ENCODE measurements around the gene AMFR.
A peak's percentile ranks its signal among the peaks of the same experiment; 100 is the strongest.
"Not testable (repeated sequence)": the region's sequence is repeated elsewhere in the genome, so short reads cannot be mapped to it uniquely, and the experiment has no call there.

The AMFR gene

GRCh38 chr16:56423584-56424403 lies 1.6 kb downstream of the AMFR start:
- DNase-seq (ENCODE audit: low read depth, low spot score): no peak

- DNase-seq (ENCODE audit: low read depth, low spot score): no peak
Measured at GRCh38 chr16:56422896-56423441, 2.4 kb downstream of the AMFR start.

GRCh38 chr16:56421976-56422669 lies 3.2 kb downstream of the AMFR start:
- DNase-seq (ENCODE audit: low read depth, low spot score): no peak

- DNase-seq (ENCODE audit: low read depth, low spot score): no peak
Measured at GRCh38 chr16:56421313-56421712, 4.0 kb downstream of the AMFR start.

GRCh38 chr16:56420613-56421012 lies 4.7 kb downstream of the AMFR start:
- DNase-seq (ENCODE audit: low read depth, low spot score): no peak

- no peak for DNase-seq (ENCODE audit: low read depth, low spot score)
Measured at GRCh38 chr16:56419740-56420548, 5.4 kb downstream of the AMFR start.

- DNase-seq (ENCODE audit: low read depth, low spot score): no peak
Measured at GRCh38 chr16:56417138-56417537, 8.2 kb downstream of the AMFR start.

GRCh38 chr16:56415875-56416274 lies 9.5 kb downstream of the AMFR start:
- DNase-seq (ENCODE audit: low read depth, low spot score): no peak

- no peak for DNase-seq (ENCODE audit: low read depth, low spot score)
Measured at GRCh38 chr16:56414366-56414765, 11.0 kb downstream of the AMFR start.

- no peak for DNase-seq (ENCODE audit: low read depth, low spot score)
Measured at GRCh38 chr16:56413381-56413780, 12.0 kb downstream of the AMFR start.

GRCh38 chr16:56411624-56412023 lies 13.7 kb downstream of the AMFR start:
- DNase-seq (ENCODE audit: low read depth, low spot score): no peak

- DNase-seq (ENCODE audit: low read depth, low spot score): no peak
Measured at GRCh38 chr16:56411123-56411522, 14.2 kb downstream of the AMFR start.

GRCh38 chr16:56409195-56409594 lies 16.1 kb downstream of the AMFR start:
- no peak for DNase-seq (ENCODE audit: low read depth, low spot score)

- DNase-seq (ENCODE audit: low read depth, low spot score): no peak
Measured at GRCh38 chr16:56408379-56409098, 16.8 kb downstream of the AMFR start.

GRCh38 chr16:56405977-56406672 lies 19.2 kb downstream of the AMFR start:
- DNase-seq (ENCODE audit: low read depth, low spot score): no peak

- no peak for DNase-seq (ENCODE audit: low read depth, low spot score)
Measured at GRCh38 chr16:56401482-56401881, 23.9 kb downstream of the AMFR start.

- DNase-seq (ENCODE audit: low read depth, low spot score): no peak
Measured at GRCh38 chr16:56400458-56400857, 24.9 kb downstream of the AMFR start.

- DNase-seq (ENCODE audit: low read depth, low spot score): no peak
Measured at GRCh38 chr16:56399486-56399885, 25.9 kb downstream of the AMFR start.

- no peak for DNase-seq (ENCODE audit: low read depth, low spot score)
Measured at GRCh38 chr16:56399047-56399446, 26.3 kb downstream of the AMFR start.

GRCh38 chr16:56396724-56397123 lies 28.6 kb downstream of the AMFR start:
- not testable (repeated sequence) for DNase-seq (ENCODE audit: low read depth, low spot score)

GRCh38 chr16:56389554-56389953 lies 35.8 kb downstream of the AMFR start:
- peak; percentile 39 for DNase-seq (ENCODE audit: low read depth, low spot score)

Data from smooth muscle cell of the brain vasculature (primary cell).